GM12878 (cell line): ENCODE data around the gene ZGLP1. TPM values are rescaled to one million over a fixed set of nuclear protein-coding genes. Genes with fewer than 3 reads are reported as not detected.

Source experiments
- ATAC-seq: fragments of 200-7000 bp; cut with Tn5 transposase; 3 replicates; pipeline ENCODE4 v1.9.1; 2020; ENCODE audit warnings: mild to moderate bottlenecking, moderate library complexity
- BruUV-seq: library from RNA; stranded (reverse); fragments of 400-500 nt; replicated peaks from 2 replicates; lab custom pipeline; 2021; lab: Mats Ljungman, UMichigan
- CTCF ChIA-PET: fragments of 300-600 bp; sonication (Branson Sonifier 250); formaldehyde crosslinking; extraction: SDS; loops from one replicate; lab custom pipeline; 2021; ENCODE audit warnings: inconsistent platforms; lab: Yijun Ruan, JAX
- POLR2A ChIA-PET: fragments of 350-600 bp; formaldehyde crosslinking; extraction: SDS; loops from one replicate; lab custom pipeline; 2021; ENCODE audit warnings: inconsistent platforms; lab: Charles Lee
- RAD21 ChIA-PET: fragments of 300-600 bp; sonication (Branson Sonifier 250); formaldehyde crosslinking; loops from one replicate; lab custom pipeline; 2023; ENCODE audit warnings: antibody characterized with exemption; ENCODE audit not compliant: unreplicated experiment; lab: Charles Lee
- SMC1A ChIA-PET: fragments of 300-600 bp; sonication (Branson Sonifier 250); formaldehyde crosslinking; loops from one replicate; lab custom pipeline; 2023; ENCODE audit not compliant: unreplicated experiment, uncharacterized antibody; lab: Charles Lee
- DNase-seq: peaks from one replicate; pipeline ENCODE4 v3.0.0-alpha.2; 2011; ENCODE audit warnings: low read depth, low spot score
- FAIRE-seq: peaks from 3 replicates; lab custom pipeline; 2011; peaks lifted over from hg19 to GRCh38; lab: Jason Lieb, UNC
- H2AFZ ChIP-seq: 2 replicates; pipeline ENCODE4 v1.6.0; 2011; ENCODE audit warnings: low read depth, low read length, control low read depth; ENCODE audit not compliant: control insufficient read depth
- H3K27ac ChIP-seq: 2 replicates; pipeline ENCODE4 v1.5.1; 2011; ENCODE audit warnings: control low read depth; ENCODE audit not compliant: control insufficient read depth, insufficient read depth
- H3K27me3 ChIP-seq, 2 experiments: replicated peaks in 1 of 2; 2 replicates each; pipeline versions ENCODE4 v1.6.0 to v1.6.1; 2011; ENCODE audit warnings: low read length in 1 of 2; ENCODE audit not compliant: control insufficient read depth in 2 of 2, insufficient read depth in 2 of 2
- H3K36me3 ChIP-seq, 2 experiments: 2 replicates each; pipeline ENCODE4 v1.5.1; 2011; ENCODE audit warnings: low read length in 1 of 2; ENCODE audit not compliant: control insufficient read depth in 2 of 2, insufficient read depth in 2 of 2
- H3K4me1 ChIP-seq: 2 replicates; pipeline ENCODE4 v1.6.1; 2011; ENCODE audit warnings: mild to moderate bottlenecking, low read length, moderate library complexity, mixed read lengths; ENCODE audit not compliant: control insufficient read depth, insufficient read depth
- H3K4me2 ChIP-seq: 2 replicates; pipeline ENCODE4 v1.6.0; 2011; ENCODE audit warnings: control low read depth; ENCODE audit not compliant: control insufficient read depth, insufficient read depth
- H3K4me3 ChIP-seq: fragments of 200-600 bp; sonication (generic); 2 replicates; pipeline ENCODE4 v1.5.1; 2016
- H3K79me2 ChIP-seq: 2 replicates; pipeline ENCODE4 v1.6.0; 2011; ENCODE audit warnings: low read length; ENCODE audit not compliant: control insufficient read depth, insufficient read depth
- H3K9ac ChIP-seq: 2 replicates; pipeline ENCODE4 v1.8.0; 2011; ENCODE audit warnings: low read length, control low read depth, mixed read lengths; ENCODE audit not compliant: control insufficient read depth, insufficient read depth
- H3K9me3 ChIP-seq: replicated peaks from 3 replicates; pipeline ENCODE4 v1.5.1; 2011; ENCODE audit warnings: mild to moderate bottlenecking, low read length; ENCODE audit not compliant: control insufficient read depth, insufficient read depth
- H4K20me1 ChIP-seq: 2 replicates; pipeline ENCODE4 v1.6.0; 2011; ENCODE audit not compliant: control insufficient read depth, insufficient read depth
- BMI1 ChIP-seq: fragments of 450-650 bp; IDR thresholded peaks from 2 replicates; pipeline ENCODE4 v1.6.1; 2016; ENCODE audit warnings: mild to moderate bottlenecking, moderate library complexity, borderline replicate concordance
- FOS ChIP-seq: IDR thresholded peaks from 3 replicates; pipeline ENCODE4 v1.6.1; 2011; ENCODE audit warnings: borderline replicate concordance; ENCODE audit not compliant: insufficient read length; ENCODE audit errors: extremely low read depth
- FOXK2 ChIP-seq: fragments of 450-650 bp; IDR thresholded peaks from 2 replicates; pipeline ENCODE4 v1.6.1; 2017; ENCODE audit warnings: mild to moderate bottlenecking, moderate library complexity
- SREBF1 ChIP-seq: IDR thresholded peaks from 2 replicates; pipeline ENCODE4 v1.6.1; 2012; ENCODE audit warnings: mild to moderate bottlenecking, low read length
- SRF ChIP-seq, 2 experiments: IDR thresholded peaks; 2 replicates each; pipeline ENCODE4 v1.6.1; 2011; ENCODE audit warnings: low read depth in 2 of 2, low read length in 2 of 2, mild to moderate bottlenecking in 1 of 2, moderate library complexity in 1 of 2
- ZSCAN29 ChIP-seq: fragments of 450-650 bp; IDR thresholded peaks from 2 replicates; pipeline ENCODE4 v1.6.1; 2017; ENCODE audit warnings: mild to moderate bottlenecking, moderate library complexity
- WGBS: methylation state at CpG from one replicate; pipeline ENCODE4 v1.1.6; 2016; ENCODE audit warnings: low lambda C conversion rate; ENCODE audit not compliant: insufficient replicate concordance, insufficient coverage; ENCODE audit errors: missing lambda C conversion rate; 5-methylcytosine and 5-hydroxymethylcytosine counted together
- in situ Hi-C: fragments of 300-500 bp; cut with MboI; formaldehyde crosslinking; loops from 9 replicates; pipeline ENCODE4 v1.14.3; 2018; ENCODE audit warnings: mixed read lengths
- intact Hi-C: fragments of 100-400 bp; cut with micrococcal nuclease; formaldehyde crosslinking; loops from one replicate; pipeline ENCODE4 v1.14.2; 2022; ENCODE audit not compliant: unreplicated experiment
- polyA plus RNA-seq, 11 experiments: library from polyadenylated mRNA; depleted of rRNA in 4 of 11; unstranded in 6 of 11; stranded (reverse) in 5 of 11; fragments of >200 nt; fragmentation: Nextera tagmentation in 4 of 11; fragmentation: Illumina TruSeq in 1 of 11; extraction: Ambion mirVana in 4 of 11; extraction: Trizol in 1 of 11; gene quantifications; 1 replicate in 1 of 11; 2 replicates in 10 of 11; pipeline versions ENCODE4 v1.2.1 to v1.2.3, GENCODE V29; 2011 to 2016; ENCODE audit warnings: inconsistent platforms in 2 of 11, missing spikeins in 2 of 11, low read depth in 1 of 11
- total RNA-seq, 4 experiments: library from RNA; depleted of rRNA in 3 of 4; stranded (reverse); fragments of >200 nt in 3 of 4; fragmentation: Illumina TruSeq in 1 of 4; extraction: Trizol in 1 of 4; gene quantifications; 2 replicates each; pipeline versions ENCODE4 v1.2.1 to v1.2.3, GENCODE V29; 2013 to 2021
- TF ChIP-seq, protein P1 (sequence below): fragments of 450-650 bp; IDR thresholded peaks from 2 replicates; pipeline ENCODE4 v1.6.1; 2017; ENCODE audit warnings: mild to moderate bottlenecking, moderate library complexity
- TF ChIP-seq, protein P2 (sequence below): fragments of 450-650 bp; IDR thresholded peaks from 2 replicates; pipeline ENCODE4 v1.6.1; 2017; ENCODE audit warnings: mild to moderate bottlenecking, moderate library complexity
- TF ChIP-seq, protein P3 (sequence below): IDR thresholded peaks from 2 replicates; pipeline ENCODE4 v1.6.1; 2011; ENCODE audit warnings: borderline replicate concordance, low read depth, mild to moderate bottlenecking, moderate library complexity, low read length; ENCODE audit not compliant: insufficient read depth, poor library complexity, severe bottlenecking

The ZGLP1 gene
- total and polyA plus RNA-seq, 10 of the 15 experiments (the other 5 are each of a cell fraction or from before 2014, with no cell fraction given): 0.29 to 5.6 (median 1.3) TPM

DNA sequence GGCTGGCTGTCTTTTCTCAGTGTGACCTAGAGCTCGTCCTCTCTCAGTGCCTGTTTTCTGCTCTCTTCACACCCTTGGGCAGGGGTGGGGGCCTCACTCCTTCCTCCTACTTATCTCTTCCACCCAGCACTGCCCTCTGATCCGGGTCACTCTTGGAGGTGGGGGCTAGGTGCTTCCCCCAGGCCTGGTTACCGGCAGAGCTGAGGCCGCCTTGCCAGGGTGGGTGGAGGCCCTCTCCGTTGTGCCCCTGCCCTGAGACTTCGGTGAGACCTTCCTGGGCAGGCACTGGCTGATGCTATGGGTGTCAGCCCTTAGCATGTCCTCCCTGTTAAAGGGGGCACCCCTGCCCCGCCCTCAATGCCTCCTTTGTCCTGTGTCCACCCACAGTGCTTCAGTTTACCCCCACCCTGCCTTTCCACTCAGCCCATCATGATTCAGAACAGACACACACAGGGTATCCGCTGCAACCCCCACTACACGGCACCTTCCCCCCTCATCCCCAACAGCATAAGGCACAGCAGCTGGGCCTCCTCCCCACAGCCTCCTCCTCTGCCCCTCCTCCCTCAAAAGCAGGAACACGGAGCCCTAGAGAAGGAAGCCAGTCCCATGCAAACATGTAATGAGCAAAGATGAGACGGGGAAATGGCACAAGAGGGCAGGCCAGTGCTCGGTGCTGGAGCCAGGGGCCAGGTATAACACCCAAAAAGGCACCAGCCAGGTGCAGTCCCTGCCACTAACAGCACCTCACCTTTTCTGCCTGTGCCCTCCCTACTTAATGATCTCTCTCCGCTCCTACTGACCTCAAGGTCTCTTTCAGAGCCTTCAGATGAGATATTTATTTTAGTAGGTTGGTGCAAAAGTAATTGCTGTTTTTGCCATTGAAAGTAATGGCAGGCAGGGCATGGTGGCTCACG, 9.8 kb downstream of the ZGLP1 start (continued):
- TF ChIP-seq FOXK2 (no peak), ZSCAN29 (no peak), SREBF1 (no peak), BMI1 (no peak)
- TF ChIP-seq, protein P1, sequence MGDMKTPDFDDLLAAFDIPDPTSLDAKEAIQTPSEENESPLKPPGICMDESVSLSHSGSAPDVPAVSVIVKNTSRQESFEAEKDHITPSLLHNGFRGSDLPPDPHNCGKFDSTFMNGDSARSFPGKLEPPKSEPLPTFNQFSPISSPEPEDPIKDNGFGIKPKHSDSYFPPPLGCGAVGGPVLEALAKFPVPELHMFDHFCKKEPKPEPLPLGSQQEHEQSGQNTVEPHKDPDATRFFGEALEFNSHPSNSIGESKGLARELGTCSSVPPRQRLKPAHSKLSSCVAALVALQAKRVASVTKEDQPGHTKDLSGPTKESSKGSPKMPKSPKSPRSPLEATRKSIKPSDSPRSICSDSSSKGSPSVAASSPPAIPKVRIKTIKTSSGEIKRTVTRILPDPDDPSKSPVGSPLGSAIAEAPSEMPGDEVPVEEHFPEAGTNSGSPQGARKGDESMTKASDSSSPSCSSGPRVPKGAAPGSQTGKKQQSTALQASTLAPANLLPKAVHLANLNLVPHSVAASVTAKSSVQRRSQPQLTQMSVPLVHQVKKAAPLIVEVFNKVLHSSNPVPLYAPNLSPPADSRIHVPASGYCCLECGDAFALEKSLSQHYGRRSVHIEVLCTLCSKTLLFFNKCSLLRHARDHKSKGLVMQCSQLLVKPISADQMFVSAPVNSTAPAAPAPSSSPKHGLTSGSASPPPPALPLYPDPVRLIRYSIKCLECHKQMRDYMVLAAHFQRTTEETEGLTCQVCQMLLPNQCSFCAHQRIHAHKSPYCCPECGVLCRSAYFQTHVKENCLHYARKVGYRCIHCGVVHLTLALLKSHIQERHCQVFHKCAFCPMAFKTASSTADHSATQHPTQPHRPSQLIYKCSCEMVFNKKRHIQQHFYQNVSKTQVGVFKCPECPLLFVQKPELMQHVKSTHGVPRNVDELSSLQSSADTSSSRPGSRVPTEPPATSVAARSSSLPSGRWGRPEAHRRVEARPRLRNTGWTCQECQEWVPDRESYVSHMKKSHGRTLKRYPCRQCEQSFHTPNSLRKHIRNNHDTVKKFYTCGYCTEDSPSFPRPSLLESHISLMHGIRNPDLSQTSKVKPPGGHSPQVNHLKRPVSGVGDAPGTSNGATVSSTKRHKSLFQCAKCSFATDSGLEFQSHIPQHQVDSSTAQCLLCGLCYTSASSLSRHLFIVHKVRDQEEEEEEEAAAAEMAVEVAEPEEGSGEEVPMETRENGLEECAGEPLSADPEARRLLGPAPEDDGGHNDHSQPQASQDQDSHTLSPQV: no peak

DNA sequence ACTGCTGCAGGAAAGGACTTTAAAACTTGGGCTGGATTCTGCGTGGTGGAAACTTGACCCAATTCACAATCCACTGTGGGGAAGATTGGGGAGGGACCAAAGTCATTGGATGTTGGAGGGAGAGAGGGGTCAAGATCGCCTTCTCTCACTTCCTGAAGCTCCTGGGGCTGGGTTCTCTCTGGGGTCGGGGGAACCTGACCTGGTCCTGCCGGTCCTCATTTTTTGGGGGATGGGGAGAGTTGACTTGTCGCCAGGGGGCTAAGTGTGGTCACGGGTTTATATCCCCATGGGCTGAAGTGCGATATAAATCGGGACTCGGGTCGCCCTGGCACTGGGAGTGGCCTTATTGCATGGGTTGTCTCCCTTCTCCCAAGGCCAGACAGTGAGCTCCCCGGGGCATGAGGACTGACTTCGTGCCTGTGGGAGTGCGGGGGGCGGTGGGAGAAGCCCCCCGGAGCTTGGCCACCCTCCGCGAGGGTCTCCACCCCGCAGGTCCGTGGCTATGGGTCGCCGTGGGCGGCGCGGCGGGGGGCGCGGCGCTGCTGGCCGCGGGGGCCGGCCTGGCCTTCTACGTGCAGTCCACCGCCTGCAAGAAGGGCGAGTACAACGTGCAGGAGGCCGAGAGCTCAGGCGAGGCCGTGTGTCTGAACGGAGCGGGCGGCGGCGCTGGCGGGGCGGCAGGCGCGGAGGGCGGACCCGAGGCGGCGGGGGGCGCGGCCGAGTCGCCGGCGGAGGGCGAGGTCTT, 13.6 kb downstream of the ZGLP1 start:
- FAIRE-seq (no peak), ATAC-seq (no peak), DNase-seq (no peak)
- Histone ChIP-seq H4K20me1 (no peaks in the 10 kb centered on the region), H2AFZ (peak overlapping the region; percentile 76), H3K4me3 (peak overlapping the region; percentile 52; the same call in 1 of the 2 replicates), H3K36me3 (no peaks in the 10 kb centered on the region; a peak in 1 of 4 replicates), H3K4me1 (peaks cover 25% of the 10 kb centered on the region), H3K9ac (peak overlapping the region; percentile 30; the same call in 1 of the 2 replicates), H3K79me2 (no peaks in the 10 kb centered on the region), H3K9me3 (no peaks in the 10 kb centered on the region; the same call in 2 of the 3 replicates), H3K27ac (no peak overlapping the region), H3K27me3 (peaks cover 2 to 10% of the 10 kb centered on the region in 2 experiments; a peak in 3 of 4 replicates), H3K4me2 (peak overlapping the region; percentile 76)
- in situ Hi-C loops: no loop called here
- WGBS: 48% methylated on average over 31 of the region's 58 CpGs
- BruUV-seq: no TSS peak
- POLR2A ChIA-PET: interaction anchor here (0.6 to 1.6 kb wide), 4 partner anchors 16 to 208 kb away, joined by 3 to 4 read pairs (median 4); partner anchors contain the start of gene ICAM1
- SMC1A ChIA-PET: no interaction called here
- RAD21 ChIA-PET: no interaction called here
- intact Hi-C loops: no loop called here
- CTCF ChIA-PET: interaction anchor here (0.8 to 1.1 kb wide), 2 partner anchors 27 to 366 kb away, joined by 3 to 4 read pairs; no protein-coding TSS in a partner anchor
- TF ChIP-seq, protein P2, sequence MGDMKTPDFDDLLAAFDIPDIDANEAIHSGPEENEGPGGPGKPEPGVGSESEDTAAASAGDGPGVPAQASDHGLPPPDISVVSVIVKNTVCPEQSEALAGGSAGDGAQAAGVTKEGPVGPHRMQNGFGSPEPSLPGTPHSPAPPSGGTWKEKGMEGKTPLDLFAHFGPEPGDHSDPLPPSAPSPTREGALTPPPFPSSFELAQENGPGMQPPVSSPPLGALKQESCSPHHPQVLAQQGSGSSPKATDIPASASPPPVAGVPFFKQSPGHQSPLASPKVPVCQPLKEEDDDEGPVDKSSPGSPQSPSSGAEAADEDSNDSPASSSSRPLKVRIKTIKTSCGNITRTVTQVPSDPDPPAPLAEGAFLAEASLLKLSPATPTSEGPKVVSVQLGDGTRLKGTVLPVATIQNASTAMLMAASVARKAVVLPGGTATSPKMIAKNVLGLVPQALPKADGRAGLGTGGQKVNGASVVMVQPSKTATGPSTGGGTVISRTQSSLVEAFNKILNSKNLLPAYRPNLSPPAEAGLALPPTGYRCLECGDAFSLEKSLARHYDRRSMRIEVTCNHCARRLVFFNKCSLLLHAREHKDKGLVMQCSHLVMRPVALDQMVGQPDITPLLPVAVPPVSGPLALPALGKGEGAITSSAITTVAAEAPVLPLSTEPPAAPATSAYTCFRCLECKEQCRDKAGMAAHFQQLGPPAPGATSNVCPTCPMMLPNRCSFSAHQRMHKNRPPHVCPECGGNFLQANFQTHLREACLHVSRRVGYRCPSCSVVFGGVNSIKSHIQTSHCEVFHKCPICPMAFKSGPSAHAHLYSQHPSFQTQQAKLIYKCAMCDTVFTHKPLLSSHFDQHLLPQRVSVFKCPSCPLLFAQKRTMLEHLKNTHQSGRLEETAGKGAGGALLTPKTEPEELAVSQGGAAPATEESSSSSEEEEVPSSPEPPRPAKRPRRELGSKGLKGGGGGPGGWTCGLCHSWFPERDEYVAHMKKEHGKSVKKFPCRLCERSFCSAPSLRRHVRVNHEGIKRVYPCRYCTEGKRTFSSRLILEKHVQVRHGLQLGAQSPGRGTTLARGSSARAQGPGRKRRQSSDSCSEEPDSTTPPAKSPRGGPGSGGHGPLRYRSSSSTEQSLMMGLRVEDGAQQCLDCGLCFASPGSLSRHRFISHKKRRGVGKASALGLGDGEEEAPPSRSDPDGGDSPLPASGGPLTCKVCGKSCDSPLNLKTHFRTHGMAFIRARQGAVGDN: 0 out of 2 replicates have a peak, but pooled peaks have one; percentile 26
- TF ChIP-seq SRF (IDR thresholded peaks at IDR 0.05; ENCODE audit: low read depth in 2 of 2, low read length in 2 of 2) (no peak), FOS (no peak)
- TF ChIP-seq, protein P3, sequence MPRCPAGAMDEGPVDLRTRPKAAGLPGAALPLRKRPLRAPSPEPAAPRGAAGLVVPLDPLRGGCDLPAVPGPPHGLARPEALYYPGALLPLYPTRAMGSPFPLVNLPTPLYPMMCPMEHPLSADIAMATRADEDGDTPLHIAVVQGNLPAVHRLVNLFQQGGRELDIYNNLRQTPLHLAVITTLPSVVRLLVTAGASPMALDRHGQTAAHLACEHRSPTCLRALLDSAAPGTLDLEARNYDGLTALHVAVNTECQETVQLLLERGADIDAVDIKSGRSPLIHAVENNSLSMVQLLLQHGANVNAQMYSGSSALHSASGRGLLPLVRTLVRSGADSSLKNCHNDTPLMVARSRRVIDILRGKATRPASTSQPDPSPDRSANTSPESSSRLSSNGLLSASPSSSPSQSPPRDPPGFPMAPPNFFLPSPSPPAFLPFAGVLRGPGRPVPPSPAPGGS: no peak
